NT2/D1 (cell line): ENCODE data around the gene TOMM5.

Source experiments
- SUZ12 ChIP-seq: IDR thresholded peaks from 2 replicates; pipeline ENCODE4 v1.6.1; 2011; ENCODE audit not compliant: insufficient read length, insufficient read depth; ENCODE audit errors: extremely low read depth
- YY1 ChIP-seq: IDR thresholded peaks from 2 replicates; pipeline ENCODE4 v1.6.1; 2011; ENCODE audit not compliant: insufficient read length, insufficient read depth
- ZNF274 ChIP-seq: IDR thresholded peaks from 2 replicates; pipeline ENCODE4 v1.6.1; 2011; ENCODE audit warnings: mild to moderate bottlenecking, low read depth, low read length

GRCh38 chr9:37543468-37543867, 48.9 kb downstream of the TOMM5 start:
- TF ChIP-seq YY1 (no peak), ZNF274 (no peak), SUZ12 (no peak)
